Progenitor cell of endocrine pancreas (in vitro differentiated cells): ENCODE results near the gene REG1A. TPM values are rescaled to one million over a fixed set of nuclear protein-coding genes. Genes with fewer than 3 reads are reported as not detected.

Experiments
- DNase-seq: peaks from one replicate; pipeline ENCODE4 v3.0.0; 2021; ENCODE audit warnings: low spot score; ENCODE audit not compliant: unreplicated experiment
- H3K27ac Mint-ChIP-seq: 2 replicates; pipeline ENCODE4 v1.8.0; 2021; ENCODE audit warnings: mild to moderate bottlenecking, moderate library complexity, mixed read lengths
- H3K27me3 Mint-ChIP-seq: 2 replicates; pipeline ENCODE4 v1.8.0; 2021; ENCODE audit warnings: mixed read lengths
- H3K36me3 Mint-ChIP-seq: 2 replicates; pipeline ENCODE4 v1.8.0; 2022; ENCODE audit warnings: mixed read lengths; ENCODE audit not compliant: insufficient read depth
- H3K4me1 Mint-ChIP-seq: 2 replicates; pipeline ENCODE4 v1.8.0; 2021; ENCODE audit warnings: low read depth, mixed read lengths
- H3K4me3 Mint-ChIP-seq: 2 replicates; pipeline ENCODE4 v1.8.0; 2021; ENCODE audit warnings: low read depth, mild to moderate bottlenecking, moderate library complexity, mixed read lengths
- H3K9me3 Mint-ChIP-seq: 2 replicates; pipeline ENCODE4 v1.8.0; 2021; ENCODE audit warnings: low read depth, mixed read lengths
- total RNA-seq: library from RNA; stranded (reverse); gene quantifications from 2 replicates; pipeline ENCODE4 v1.2.1, GENCODE V29; 2021
- TF ChIP-seq, protein P1 (sequence below): fragments of 200-600 bp; sonication (generic); IDR thresholded peaks from one replicate; pipeline ENCODE4 v1.5.0; 2021; ENCODE audit warnings: antibody characterized with exemption, mild to moderate bottlenecking; ENCODE audit not compliant: unreplicated experiment

REG1A gene
- total RNA-seq, 1 donor from 2014 or later: not detected

DNA sequence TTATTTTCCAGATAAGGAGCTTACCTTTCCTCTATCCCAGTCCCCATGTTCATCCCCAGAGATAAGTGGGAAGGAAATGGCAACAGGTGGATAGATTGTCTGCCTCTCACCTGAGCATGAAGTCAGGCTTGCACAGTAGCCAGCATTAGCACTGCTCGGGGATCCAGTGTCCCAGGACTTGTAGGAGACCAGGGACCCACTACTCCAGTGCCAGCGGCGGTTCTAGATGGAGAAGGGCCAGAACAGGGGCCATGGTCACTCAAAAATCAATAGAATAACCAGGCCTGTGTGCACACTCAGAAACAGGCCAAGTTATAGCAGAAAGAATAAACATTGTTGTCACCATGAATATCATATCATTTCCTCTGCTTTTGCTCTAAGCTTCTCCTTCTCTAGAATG is 34.9 kb upstream of the REG1A start:
- Mint-ChIP-seq H3K9me3 (peaks cover 8% of the 10 kb centered on the region), H3K4me1 (no peaks in the 10 kb centered on the region), H3K36me3 (no peaks in the 10 kb centered on the region), H3K27ac (no peak overlapping the region), H3K27me3 (peaks cover 16% of the 10 kb centered on the region), H3K4me3 (no peak overlapping the region)
- no peak for DNase-seq
- TF ChIP-seq, protein P1, sequence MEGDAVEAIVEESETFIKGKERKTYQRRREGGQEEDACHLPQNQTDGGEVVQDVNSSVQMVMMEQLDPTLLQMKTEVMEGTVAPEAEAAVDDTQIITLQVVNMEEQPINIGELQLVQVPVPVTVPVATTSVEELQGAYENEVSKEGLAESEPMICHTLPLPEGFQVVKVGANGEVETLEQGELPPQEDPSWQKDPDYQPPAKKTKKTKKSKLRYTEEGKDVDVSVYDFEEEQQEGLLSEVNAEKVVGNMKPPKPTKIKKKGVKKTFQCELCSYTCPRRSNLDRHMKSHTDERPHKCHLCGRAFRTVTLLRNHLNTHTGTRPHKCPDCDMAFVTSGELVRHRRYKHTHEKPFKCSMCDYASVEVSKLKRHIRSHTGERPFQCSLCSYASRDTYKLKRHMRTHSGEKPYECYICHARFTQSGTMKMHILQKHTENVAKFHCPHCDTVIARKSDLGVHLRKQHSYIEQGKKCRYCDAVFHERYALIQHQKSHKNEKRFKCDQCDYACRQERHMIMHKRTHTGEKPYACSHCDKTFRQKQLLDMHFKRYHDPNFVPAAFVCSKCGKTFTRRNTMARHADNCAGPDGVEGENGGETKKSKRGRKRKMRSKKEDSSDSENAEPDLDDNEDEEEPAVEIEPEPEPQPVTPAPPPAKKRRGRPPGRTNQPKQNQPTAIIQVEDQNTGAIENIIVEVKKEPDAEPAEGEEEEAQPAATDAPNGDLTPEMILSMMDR: no peak

DNA sequence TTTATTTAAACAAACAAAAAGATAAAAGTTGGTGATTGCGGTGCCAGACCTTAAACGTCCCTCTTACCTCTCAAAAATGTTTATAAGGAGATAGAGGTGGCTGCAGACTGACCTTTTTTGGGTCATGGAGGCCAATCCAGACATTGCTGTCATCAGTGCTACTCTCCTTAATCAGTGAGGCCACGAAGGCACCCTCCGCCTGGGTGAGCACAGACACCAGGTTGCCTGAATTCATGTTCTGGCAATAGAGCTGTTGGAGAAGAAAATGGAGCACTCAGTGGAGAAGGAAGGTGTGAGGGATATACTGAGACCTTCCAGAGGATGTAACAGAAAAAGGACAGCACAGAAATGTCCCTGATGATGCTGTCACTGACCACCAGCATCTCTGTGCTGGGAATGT is 34.0 kb upstream of the REG1A start:
- no peak for DNase-seq
- TF ChIP-seq, protein P1: no peak
- H3K4me1 Mint-ChIP-seq: no peaks in the 10 kb centered on the region
- H3K4me3 Mint-ChIP-seq: no peak overlapping the region
- no peaks in the 10 kb centered on the region for H3K36me3 Mint-ChIP-seq
- H3K9me3 Mint-ChIP-seq: peaks cover 8% of the 10 kb centered on the region
- H3K27ac Mint-ChIP-seq: no peak overlapping the region
- peaks cover 10% of the 10 kb centered on the region for H3K27me3 Mint-ChIP-seq

DNA sequence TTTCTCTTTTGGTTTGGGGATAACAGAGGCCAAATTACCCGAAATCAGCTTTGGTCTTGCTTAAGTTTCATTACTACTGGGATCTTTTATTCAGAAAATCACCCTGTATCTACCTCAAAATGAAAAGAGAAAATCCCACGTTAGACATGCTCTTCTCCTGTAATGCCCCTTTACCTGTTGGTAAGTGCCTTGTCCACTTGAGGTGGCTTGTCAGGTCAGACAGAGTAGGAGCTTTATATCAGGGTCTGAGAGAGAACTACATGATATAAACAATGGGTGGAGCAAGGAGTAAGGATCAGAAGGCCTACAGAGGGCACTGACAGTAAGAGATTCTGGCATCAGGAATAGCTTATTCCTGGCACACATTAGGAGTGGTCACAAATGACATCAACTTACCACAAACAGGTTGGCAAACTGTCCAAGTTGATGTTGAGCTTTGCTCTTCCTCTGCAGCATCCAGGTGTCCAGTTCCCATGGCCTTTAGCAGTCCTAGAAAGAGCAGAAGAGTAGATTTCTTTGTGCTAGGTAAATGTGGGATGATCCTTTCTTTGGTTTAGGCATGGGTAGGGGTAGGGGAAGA is 32.4 kb upstream of the REG1A start, which contains the start of gene REG1B:
TSS of gene REG1B (minus strand) at position 209 of the 580 bp plus-strand sequence. CDS start 381 bp downstream, outside the sequence.
- H3K27me3 Mint-ChIP-seq: peaks cover 4% of the 10 kb centered on the region
- TF ChIP-seq, protein P1: no peak
- H3K4me3 Mint-ChIP-seq: no peak within 1 kb of the TSS
- no peak for DNase-seq
- H3K36me3 Mint-ChIP-seq: no peaks in the 10 kb centered on the region
- H3K9me3 Mint-ChIP-seq: peaks cover 4% of the 10 kb centered on the region
- H3K4me1 Mint-ChIP-seq: no peaks in the 10 kb centered on the region
- H3K27ac Mint-ChIP-seq: no peak within 1 kb of the TSS

DNA sequence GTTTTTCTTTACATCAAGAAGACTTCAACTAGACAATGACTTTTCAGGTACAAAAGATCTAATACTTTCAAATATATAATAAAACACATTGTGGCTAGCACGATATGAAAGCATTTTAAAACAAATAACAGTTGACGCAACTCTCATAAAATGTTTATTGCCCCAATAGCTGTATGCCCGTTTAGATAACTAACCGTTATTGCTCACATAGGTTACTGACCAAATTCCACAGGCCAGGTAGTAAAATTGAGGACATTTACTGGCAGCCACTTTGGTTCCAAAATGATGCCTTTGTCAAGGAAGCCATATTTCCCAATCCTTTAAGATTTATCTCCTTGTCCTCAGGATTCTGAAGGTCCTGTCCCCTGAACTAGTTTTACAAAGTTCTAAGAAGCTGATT is 29.6 kb upstream of the REG1A start:
- TF ChIP-seq, protein P1: no peak
- no peaks in the 10 kb centered on the region for H3K4me1 Mint-ChIP-seq
- no peak overlapping the region for H3K4me3 Mint-ChIP-seq
- no peak overlapping the region for H3K27ac Mint-ChIP-seq
- H3K36me3 Mint-ChIP-seq: no peaks in the 10 kb centered on the region
- H3K27me3 Mint-ChIP-seq: peaks cover 3% of the 10 kb centered on the region
- peaks cover 4% of the 10 kb centered on the region for H3K9me3 Mint-ChIP-seq
- no peak for DNase-seq

DNA sequence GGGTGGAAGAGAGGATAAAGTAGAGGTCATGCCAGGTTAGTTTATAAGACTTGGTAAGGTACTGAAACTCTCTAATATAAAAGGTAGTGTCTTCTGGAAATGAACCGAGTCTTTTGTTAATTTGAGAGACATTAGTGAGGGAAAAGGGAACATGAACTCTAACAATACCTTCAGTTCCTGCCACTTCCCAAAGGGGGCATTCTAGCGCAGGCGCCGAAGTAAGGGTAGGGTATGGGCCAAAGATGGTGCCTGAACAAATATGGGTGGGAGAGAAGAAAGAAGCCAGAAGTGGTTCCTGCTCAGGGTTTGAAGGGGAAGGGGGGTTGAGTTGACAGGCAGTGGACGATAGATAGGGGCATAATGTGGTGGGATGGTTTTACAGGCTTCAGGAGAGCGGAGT is 22.4 kb upstream of the REG1A start:
- H3K4me1 Mint-ChIP-seq: no peaks in the 10 kb centered on the region

More for the DNA sequence above, 22.4 kb upstream of the REG1A start:
- Mint-ChIP-seq H3K9me3 (peaks cover 6% of the 10 kb centered on the region), H3K4me3 (no peak overlapping the region), H3K27ac (no peak overlapping the region), H3K27me3 (no peaks in the 10 kb centered on the region), H3K36me3 (no peaks in the 10 kb centered on the region)
- no peak for DNase-seq
- TF ChIP-seq, protein P1: no peak
